NCI-H2171 (cell line): ENCODE results near the gene IL18RAP.

Experiments
- DNase-seq: peaks from one replicate; lab custom pipeline; 2025; lab: John Stamatoyannopoulos, UW

Gene IL18RAP

GRCh38 chr2:102461188-102461587, 38.2 kb downstream of the IL18RAP start:
- no peak for DNase-seq

DNA sequence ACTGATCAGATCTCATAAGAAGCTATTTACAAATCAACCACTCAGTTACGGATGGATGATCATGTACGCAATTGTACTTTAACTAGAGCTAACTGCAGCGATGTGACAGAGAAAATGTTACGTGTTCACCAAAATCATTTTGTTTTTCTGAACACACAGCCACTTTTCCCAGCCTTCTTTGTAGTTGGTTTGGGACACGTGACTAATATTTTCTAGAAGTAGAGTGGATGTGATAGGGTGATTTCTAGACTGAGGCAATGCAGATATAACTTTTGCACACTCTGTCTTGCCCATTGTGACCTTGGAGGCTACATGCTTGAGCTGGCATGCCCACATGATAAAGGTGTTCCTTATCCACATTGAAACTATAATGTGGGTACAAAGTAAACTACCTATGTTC, 40.2 kb downstream of the IL18RAP start:
- no peak for DNase-seq

DNA sequence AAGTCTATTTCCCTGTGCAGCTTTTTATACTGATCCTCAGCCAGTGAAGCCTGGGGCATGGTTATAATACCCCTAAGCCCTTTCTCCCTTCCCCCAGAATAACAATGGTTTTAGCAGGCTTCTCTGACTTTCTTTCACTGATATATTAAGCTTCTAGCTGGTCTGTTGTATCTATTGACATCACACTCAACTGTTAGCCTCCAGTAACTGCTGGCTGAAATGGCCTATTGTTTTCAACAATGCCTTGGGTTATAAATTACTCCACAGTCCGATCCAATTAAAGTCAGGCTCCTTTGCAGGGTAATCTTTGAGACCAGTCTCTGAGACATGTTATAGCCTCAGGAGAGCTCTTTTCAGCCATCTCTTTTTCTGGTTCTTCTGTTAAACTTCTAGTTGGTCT, 47.2 kb downstream of the IL18RAP start:
- no peak for DNase-seq

- DNase-seq, result no peak
Measured at GRCh38 chr2:102473020-102473419, 50.1 kb downstream of the IL18RAP start, which contains the start of gene SLC9A4. Gene SLC9A4 (plus strand): TSS chr2:102473226. CDS start chr2:102473760, 534 bp downstream.

DNA sequence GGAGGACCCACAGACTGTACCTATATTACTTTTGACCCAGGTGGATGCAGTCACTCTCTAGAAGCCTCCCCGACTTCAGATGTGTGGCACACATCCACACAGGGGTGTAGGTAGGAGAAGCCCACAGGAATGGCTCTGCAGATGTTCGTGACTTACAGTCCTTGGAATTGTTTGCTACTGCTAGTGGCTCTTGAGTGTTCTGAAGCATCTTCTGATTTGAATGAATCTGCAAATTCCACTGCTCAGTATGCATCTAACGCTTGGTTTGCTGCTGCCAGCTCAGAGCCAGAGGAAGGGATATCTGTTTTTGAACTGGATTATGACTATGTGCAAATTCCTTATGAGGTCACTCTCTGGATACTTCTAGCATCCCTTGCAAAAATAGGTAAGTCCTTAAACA, 50.7 kb downstream of the IL18RAP start:
- DNase-seq, result no peak

GRCh38 chr2:102474785-102475184, 51.8 kb downstream of the IL18RAP start:
- DNase-seq, result no peak

DNA sequence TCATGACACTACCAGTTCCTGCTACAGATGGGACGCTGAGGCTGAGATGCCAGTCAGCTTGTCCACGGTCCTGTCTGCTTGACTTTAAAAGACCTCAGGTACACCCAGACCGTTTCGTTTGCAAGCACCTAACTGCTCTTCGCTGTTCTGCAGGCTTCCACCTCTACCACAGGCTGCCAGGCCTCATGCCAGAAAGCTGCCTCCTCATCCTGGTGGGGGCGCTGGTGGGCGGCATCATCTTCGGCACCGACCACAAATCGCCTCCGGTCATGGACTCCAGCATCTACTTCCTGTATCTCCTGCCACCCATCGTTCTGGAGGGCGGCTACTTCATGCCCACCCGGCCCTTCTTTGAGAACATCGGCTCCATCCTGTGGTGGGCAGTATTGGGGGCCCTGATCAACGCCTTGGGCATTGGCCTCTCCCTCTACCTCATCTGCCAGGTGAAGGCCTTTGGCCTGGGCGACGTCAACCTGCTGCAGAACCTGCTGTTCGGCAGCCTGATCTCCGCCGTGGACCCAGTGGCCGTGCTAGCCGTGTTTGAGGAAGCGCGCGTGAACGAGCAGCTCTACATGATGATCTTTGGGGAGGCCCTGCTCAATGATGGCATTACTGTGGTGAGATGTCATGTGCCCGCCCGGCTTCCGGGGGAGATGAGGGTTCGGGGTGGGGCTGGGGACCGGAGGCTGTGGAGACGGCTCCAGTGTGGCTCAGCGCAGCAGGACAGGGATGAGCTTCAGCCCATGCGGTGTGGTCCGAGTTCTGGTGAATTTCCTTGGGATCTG, 55.9 kb downstream of the IL18RAP start:
- no peak for DNase-seq

DNA sequence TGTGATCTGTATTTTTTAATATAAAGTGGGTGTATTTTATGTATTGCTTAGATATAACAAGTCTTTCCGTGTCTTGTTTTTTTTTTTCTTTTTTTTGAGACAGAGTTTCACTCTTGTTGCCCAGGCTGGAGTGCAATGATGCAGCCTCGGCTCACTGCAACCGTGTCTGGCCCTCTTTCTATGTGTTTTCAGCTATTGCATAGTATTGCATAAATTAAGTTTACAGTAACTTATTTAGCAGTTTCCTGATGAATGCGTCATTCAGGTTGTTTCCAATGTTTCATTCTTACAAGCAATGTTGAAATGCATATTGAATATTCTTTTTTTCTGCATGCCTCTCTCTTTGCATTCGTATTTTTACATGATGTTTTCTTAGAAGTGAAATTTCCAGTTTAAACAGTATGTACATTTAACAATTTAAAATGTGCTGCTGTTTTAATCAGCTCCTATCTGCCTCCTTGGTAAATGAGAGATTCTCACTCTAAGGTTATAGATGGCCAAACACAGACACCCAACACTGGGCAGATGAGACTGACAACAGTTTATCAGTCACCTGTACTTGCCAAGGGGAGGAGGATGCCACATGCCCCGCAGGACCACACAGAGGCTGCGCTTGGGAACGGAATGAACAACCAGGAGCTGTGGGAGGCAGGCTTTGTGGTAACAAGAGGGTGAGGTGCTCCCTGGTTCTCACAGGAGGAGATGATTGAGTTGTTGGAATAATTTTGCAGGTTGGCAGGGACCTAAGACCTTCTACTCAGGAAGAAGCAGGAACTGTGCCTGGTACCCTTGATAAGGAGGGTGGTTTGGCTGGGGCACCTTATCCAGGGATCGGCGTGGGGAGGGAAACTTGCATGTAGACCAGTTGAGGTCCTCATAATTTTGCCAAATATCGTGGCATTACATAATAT, 57.6 kb downstream of the IL18RAP start:
- no peak for DNase-seq

DNA sequence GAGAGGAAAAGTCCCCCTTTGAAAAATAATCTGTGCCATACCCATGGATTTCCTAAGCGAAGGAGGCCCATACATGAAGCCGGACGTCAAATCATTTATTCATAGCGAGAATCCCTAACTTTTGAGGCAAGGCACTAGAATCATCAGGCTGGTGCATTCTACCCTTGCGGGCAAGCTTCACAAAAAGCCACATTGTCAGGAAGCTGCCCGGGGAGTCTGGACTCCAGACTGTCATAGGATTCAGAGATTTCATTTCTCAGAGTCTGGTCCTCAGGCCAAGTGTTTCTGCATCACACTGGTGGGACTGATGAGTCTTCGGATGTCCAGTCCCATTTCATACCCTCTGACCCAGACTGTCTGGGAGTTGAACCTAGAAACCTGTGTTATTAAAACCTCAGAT, 59.0 kb downstream of the IL18RAP start:
- DNase-seq, result no peak

- no peak for DNase-seq
Measured at GRCh38 chr2:102483086-102483485, 60.1 kb downstream of the IL18RAP start.

GRCh38 chr2:102484310-102485061, 61.5 kb downstream of the IL18RAP start:
- no peak for DNase-seq

- no peak for DNase-seq
Measured at GRCh38 chr2:102485147-102485785, 62.3 kb downstream of the IL18RAP start.

- DNase-seq, result no peak
Measured at GRCh38 chr2:102486941-102487702, 64.2 kb downstream of the IL18RAP start.

GRCh38 chr2:102487761-102488462, 65.0 kb downstream of the IL18RAP start:
- DNase-seq, result no peak

GRCh38 chr2:102489646-102490045, 66.7 kb downstream of the IL18RAP start:
- DNase-seq, result no peak

GRCh38 chr2:102492006-102492405, 69.0 kb downstream of the IL18RAP start:
- no peak for DNase-seq

DNA sequence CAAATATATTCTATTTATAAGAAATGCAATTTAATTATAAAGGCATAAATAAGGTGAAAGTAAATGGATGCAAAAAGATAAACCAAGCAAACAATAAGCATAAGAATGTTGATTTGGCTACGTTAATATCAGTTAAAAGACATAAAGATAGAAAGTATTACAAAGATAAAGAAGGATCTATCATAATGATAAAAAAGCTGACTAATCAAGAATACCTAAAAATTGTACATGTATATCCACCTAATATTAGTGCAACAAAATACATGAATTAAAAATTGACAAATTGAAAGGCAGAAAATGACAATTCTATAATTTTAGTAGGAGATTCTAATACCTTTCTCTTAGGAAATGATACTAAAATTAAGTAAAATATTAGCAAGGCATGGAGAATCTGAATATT, 71.6 kb downstream of the IL18RAP start:
- DNase-seq, result no peak

- no peak for DNase-seq
Measured at GRCh38 chr2:102498414-102498813, 75.5 kb downstream of the IL18RAP start.

- no peak for DNase-seq
Measured at GRCh38 chr2:102499558-102499957, 76.6 kb downstream of the IL18RAP start.
